HepG2 (cell line): ENCODE measurements around the gene POFUT2. TPM values are rescaled to one million over a fixed set of nuclear protein-coding genes. Genes with fewer than 3 reads are reported as not detected.

Source experiments
- ATAC-seq: fragments of 200-7000 bp; cut with Tn5 transposase; 3 replicates; pipeline ENCODE4 v1.9.1; 2020; ENCODE audit warnings: mild to moderate bottlenecking, moderate library complexity
- BruUV-seq: library from RNA; stranded (reverse); fragments of 400-500 nt; replicated peaks from 2 replicates; lab custom pipeline; 2021; lab: Mats Ljungman, UMichigan
- CTCF ChIA-PET: fragments of 300-600 bp; formaldehyde crosslinking; extraction: SDS; loops from one replicate; lab custom pipeline; 2021; ENCODE audit warnings: low total read pairs, inconsistent platforms, low intra/inter-chr PET ratio; lab: Yijun Ruan, JAX
- POLR2A ChIA-PET: fragments of 350-600 bp; sonication (Branson Sonifier 250); formaldehyde crosslinking; loops from one replicate; lab custom pipeline; 2020; ENCODE audit warnings: antibody characterized with exemption, inconsistent platforms; lab: Yijun Ruan, JAX
- DNase-seq: peaks from one replicate; pipeline ENCODE4 v3.0.0-alpha.2; 2015; ENCODE audit warnings: low spot score
- FAIRE-seq: peaks from 3 replicates; lab custom pipeline; 2011; peaks lifted over from hg19 to GRCh38; lab: Jason Lieb, UNC
- H2AFZ ChIP-seq: one replicate; pipeline ENCODE4 v1.6.1; 2011; ENCODE audit warnings: low read length, inconsistent platforms
- H3K27ac ChIP-seq: fragments of 300-600 bp; 3 replicates; pipeline ENCODE4 v1.8.0; 2011; ENCODE audit warnings: mixed run types, mild to moderate bottlenecking, mixed read lengths, low read length, inconsistent platforms; ENCODE audit not compliant: insufficient read depth; ENCODE audit errors: extremely low read length
- H3K27me3 ChIP-seq, 2 experiments: fragments of 200-600 bp in 1 of 2; 2 replicates in 1 of 2; 3 replicates in 1 of 2; pipeline versions ENCODE4 v1.6.0 to v1.8.0; 2011; ENCODE audit warnings: low read length in 2 of 2, mild to moderate bottlenecking in 2 of 2, moderate library complexity in 2 of 2, inconsistent platforms in 1 of 2; ENCODE audit not compliant: insufficient read depth in 2 of 2, control insufficient read depth in 1 of 2
- H3K36me3 ChIP-seq, 2 experiments: fragments of 200-600 bp in 1 of 2; replicated peaks in 1 of 2; 2 replicates in 1 of 2; 3 replicates in 1 of 2; pipeline versions ENCODE4 v1.5.1 to v1.8.0; 2011; ENCODE audit warnings: low read length in 2 of 2, inconsistent platforms in 1 of 2; ENCODE audit not compliant: insufficient read depth in 2 of 2, control insufficient read depth in 1 of 2
- H3K4me1 ChIP-seq: 2 replicates; pipeline ENCODE4 v1.5.1; 2012; ENCODE audit warnings: low read length, inconsistent platforms; ENCODE audit not compliant: insufficient read depth
- H3K4me2 ChIP-seq: 2 replicates; pipeline ENCODE4 v1.6.0; 2011; ENCODE audit warnings: low read depth, low read length, inconsistent platforms
- H3K4me3 ChIP-seq, 3 experiments: fragments of 200-600 bp in 1 of 3; sonication (generic), shearing (Covaris generic) in 1 of 3; replicated peaks in 1 of 3; 2 replicates each; pipeline ENCODE4 v1.5.1; 2011 to 2016; ENCODE audit warnings: low read length in 3 of 3, inconsistent platforms in 2 of 3, low read depth in 2 of 3, mild to moderate bottlenecking in 2 of 3, control low read depth in 1 of 3, mixed read lengths in 1 of 3; ENCODE audit not compliant: insufficient read depth in 1 of 3
- H3K79me2 ChIP-seq: one replicate; pipeline ENCODE4 v1.6.1; 2011; ENCODE audit warnings: low read length, inconsistent platforms; ENCODE audit not compliant: insufficient read depth
- H3K9ac ChIP-seq: 2 replicates; pipeline ENCODE4 v1.6.0; 2011; ENCODE audit warnings: mild to moderate bottlenecking, low read depth, low read length, inconsistent platforms; ENCODE audit not compliant: insufficient read depth
- H3K9me3 ChIP-seq: 2 replicates; pipeline ENCODE4 v1.5.1; 2012; ENCODE audit warnings: mild to moderate bottlenecking, low read length
- H4K20me1 ChIP-seq: 2 replicates; pipeline ENCODE4 v1.6.0; 2011; ENCODE audit warnings: inconsistent platforms, mild to moderate bottlenecking, low read length, moderate library complexity; ENCODE audit not compliant: insufficient read depth
- MED13 ChIP-seq: sonication (generic); formaldehyde crosslinking; IDR thresholded peaks from 2 replicates; pipeline ENCODE4 v1.5.0; 2020; ENCODE audit warnings: missing genetic modification reagents
- MNT ChIP-seq: fragments of 450-650 bp; IDR thresholded peaks from 2 replicates; pipeline ENCODE4 v1.6.1; 2016
- ZBTB33 ChIP-seq: sonication (generic); formaldehyde crosslinking; IDR thresholded peaks from 2 replicates; pipeline ENCODE4 v1.4.0; 2020; ENCODE audit warnings: missing genetic modification reagents
- ZC3H13 ChIP-seq: sonication (generic); formaldehyde crosslinking; IDR thresholded peaks from 2 replicates; pipeline ENCODE4 v1.8.1; 2023; ENCODE audit warnings: mild to moderate bottlenecking, missing genetic modification reagents, moderate library complexity
- ZNF44 ChIP-seq: sonication (generic); formaldehyde crosslinking; IDR thresholded peaks from 2 replicates; pipeline ENCODE4 v1.5.1; 2020; ENCODE audit warnings: mild to moderate bottlenecking, missing genetic modification reagents
- ZZZ3 ChIP-seq: sonication (generic); formaldehyde crosslinking; IDR thresholded peaks from 2 replicates; pipeline ENCODE4 v1.4.0; 2020; ENCODE audit warnings: missing genetic modification reagents, mild to moderate bottlenecking, borderline replicate concordance
- WGBS: methylation state at CpG from one replicate; pipeline ENCODE4 v1.1.6; 2017; ENCODE audit warnings: low lambda C conversion rate; 5-methylcytosine and 5-hydroxymethylcytosine counted together
- in situ Hi-C: cut with HindIII; loops from 2 replicates; pipeline ENCODE4 v1.10.0; 2017; ENCODE audit warnings: low pct_unique_long_range_greater_than_20kb; ENCODE audit not compliant: extremely low pct_ligation_motif_present
- intact Hi-C: fragments of 100-400 bp; cut with micrococcal nuclease; formaldehyde crosslinking; loops from one replicate; pipeline ENCODE4 v1.10.0; 2022; ENCODE audit not compliant: unreplicated experiment
- polyA plus RNA-seq, 8 experiments: library from polyadenylated mRNA; depleted of rRNA in 3 of 8; stranded (reverse) in 7 of 8; unstranded in 1 of 8; fragments of >200 nt; fragmentation: Illumina TruSeq in 4 of 8; extraction: Trizol in 4 of 8; gene quantifications; 2 replicates each; pipeline versions ENCODE4 v1.2.1 to v1.2.3, GENCODE V29; 2011 to 2016; ENCODE audit warnings: low read depth in 4 of 8, missing spikeins in 1 of 8, mixed read lengths in 1 of 8; ENCODE audit not compliant: insufficient read depth in 1 of 8
- total RNA-seq, 5 experiments: library from RNA; depleted of rRNA; stranded (reverse); fragments of >200 nt; fragmentation: Illumina TruSeq; extraction: Trizol; gene quantifications; 2 replicates each; pipeline ENCODE4 v1.2.3, GENCODE V29; 2016; ENCODE audit warnings: low read depth in 1 of 5

Gene POFUT2
- total and polyA plus RNA-seq, 2 of the 13 experiments (the other 11 are each of a cell fraction or from before 2014, with no cell fraction given), result 22.8 to 24.0 TPM

GRCh38 chr21:45310459-45310858, 22.8 kb upstream of the POFUT2 start (continued):
- no peak for TF ChIP-seq ZNF44 (CRISPR knock-in tag)

DNA sequence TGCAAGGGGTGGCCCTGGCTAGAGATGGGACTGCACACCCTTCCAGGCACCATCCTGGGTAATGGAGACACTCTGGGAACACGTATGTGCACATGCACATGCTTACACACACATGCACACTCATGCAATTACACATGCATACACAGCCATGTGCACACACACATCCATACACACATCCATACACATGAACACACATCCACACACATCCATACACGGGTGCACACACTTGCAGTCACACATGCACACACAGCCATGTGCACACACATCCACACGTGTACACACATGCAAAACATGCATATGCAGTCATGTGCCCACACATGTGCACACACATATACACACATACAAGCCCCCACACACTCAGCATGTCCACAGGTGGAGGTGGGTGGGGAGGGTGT, 22.3 kb upstream of the POFUT2 start:
- CTCF ChIA-PET, result interaction anchor here (2.1 kb wide), 1 partner anchor 129 kb away, joined by 8 read pairs; no protein-coding TSS in a partner anchor
- H3K4me3 ChIP-seq, result no peak overlapping the region
- no peak overlapping the region for H2AFZ ChIP-seq
- H3K4me2 ChIP-seq, result no peak overlapping the region
- DNase-seq, result no peak
- POLR2A ChIA-PET, result no interaction called here
- BruUV-seq, result no TSS peak
- no peak for FAIRE-seq
- H3K79me2 ChIP-seq, result no peaks in the 10 kb centered on the region
- no peaks in the 10 kb centered on the region for H4K20me1 ChIP-seq
- 93% methylated on average over 3 of the region's 3 CpGs for WGBS
- ATAC-seq, result no peak
- no peaks in the 10 kb centered on the region for H3K36me3 ChIP-seq
- TF ChIP-seq ZC3H13 (CRISPR knock-in tag) (0 out of 2 replicates have a peak, but pooled peaks have one; percentile 35), MED13 (CRISPR knock-in tag) (no peak), MNT (peak; percentile 94), ZZZ3 (CRISPR knock-in tag) (0 out of 2 replicates have a peak, but pooled peaks have one; percentile 25), ZBTB33 (CRISPR knock-in tag) (no peak)
- H3K4me1 ChIP-seq, result peaks cover 39% of the 10 kb centered on the region
- in situ Hi-C loops (no loop called here), intact Hi-C loops (loop anchor here (1.0 to 5.0 kb wide), 2 partner anchors 18 to 137 kb away; no protein-coding TSS in a partner anchor)
- H3K9ac ChIP-seq, result no peak overlapping the region
- H3K27ac ChIP-seq, result no peak overlapping the region
- no peaks in the 10 kb centered on the region for H3K27me3 ChIP-seq
- H3K9me3 ChIP-seq, result no peaks in the 10 kb centered on the region
